Left lung (tissue), 10 donors: ENCODE results near the gene BAHCC1. TPM values are rescaled to one million over a fixed set of nuclear protein-coding genes. Genes with fewer than 3 reads are reported as not detected.

Source experiments
- ATAC-seq: fragments of 200-7000 bp; cut with Tn5 transposase; one replicate; pipeline ENCODE4 v1.9.1; 2020; ENCODE audit warnings: moderate library complexity
- DNase-seq, 4 donors: peaks; one replicate each; pipeline ENCODE4 v3.0.0-alpha.2; 2013 to 2020
- H3K27ac ChIP-seq, 2 donors: fragments of 200-600 bp; sonication (generic) in 1 of 2; one replicate each; pipeline versions ENCODE4 v1.5.0 to v1.8.0; 2020 to 2021
- H3K27me3 ChIP-seq, 2 donors: fragments of 200-600 bp; sonication (generic) in 1 of 2; one replicate each; pipeline versions ENCODE4 v1.5.0 to v1.8.0; 2020 to 2021
- H3K36me3 ChIP-seq, 2 donors: fragments of 200-600 bp; sonication (generic) in 1 of 2; one replicate each; pipeline versions ENCODE4 v1.5.0 to v1.8.0; 2020 to 2021
- H3K4me1 ChIP-seq, 2 donors: fragments of 200-600 bp; one replicate each; pipeline ENCODE4 v1.8.0; 2021
- H3K4me3 ChIP-seq, 2 donors: fragments of 200-600 bp; sonication (generic) in 1 of 2; one replicate each; pipeline versions ENCODE4 v1.5.0 to v1.8.0; 2020 to 2021; ENCODE audit warnings: mild to moderate bottlenecking in 1 of 2
- H3K9me3 ChIP-seq, 2 donors: fragments of 200-600 bp; sonication (generic) in 1 of 2; one replicate each; pipeline versions ENCODE4 v1.5.0 to v1.8.0; 2020 to 2021
- intact Hi-C, 2 donors: fragments of 100-400 bp; cut with DNase I; formaldehyde crosslinking; loops; one replicate each; pipeline versions ENCODE4 v1.11.2 to v1.14.2; 2022
- polyA plus RNA-seq, 6 donors: library from polyadenylated mRNA; unstranded; fragments of 120-200 nt; gene quantifications; one replicate each; pipeline ENCODE4 v1.2.1, GENCODE V29; 2013; ENCODE audit not compliant: insufficient read length in 6 of 6
- total RNA-seq, 2 donors: library from RNA; stranded (reverse); fragmentation: NEBNext Ultra II Directional; extraction: Animal tissue kit (Norgen Biotek cat#: 25700); gene quantifications; one replicate each; pipeline ENCODE4 v1.2.1, GENCODE V29; 2021
- TF ChIP-seq, protein P1 (sequence below), 2 donors: fragments of 200-600 bp; sonication (generic) in 1 of 2; IDR thresholded peaks; one replicate each; pipeline versions ENCODE4 v1.5.0 to v1.8.0; 2021; ENCODE audit warnings: antibody characterized with exemption in 2 of 2
- donor health status: DM: no; HTN: yes; CAD: no.
- donor health status: DM: no; HTN: no; CAD: no.

Gene BAHCC1
- total and polyA plus RNA-seq, 8 donors, result 13.6 to 28.5 (median 21.4) TPM

DNA sequence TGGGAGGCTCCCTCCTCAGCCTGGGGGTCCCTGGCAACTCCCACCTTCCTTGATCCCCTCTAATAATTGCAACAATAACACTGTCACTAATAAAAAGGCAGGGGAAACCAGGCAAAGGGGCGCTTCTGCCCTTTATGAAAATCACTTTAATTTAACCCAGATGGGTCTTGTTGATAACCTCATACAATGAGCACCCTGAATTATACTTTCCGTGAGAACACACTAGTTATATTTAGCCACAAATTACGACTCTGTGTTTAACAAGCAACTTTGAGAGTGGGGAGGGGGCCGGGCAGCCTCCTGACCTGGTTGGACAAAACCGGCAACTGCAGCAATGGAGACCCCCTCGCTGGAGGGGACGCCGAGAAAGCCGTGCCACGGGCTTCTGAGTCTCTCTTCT lies 5.7 kb upstream of the BAHCC1 start:
- TF ChIP-seq, protein P1, sequence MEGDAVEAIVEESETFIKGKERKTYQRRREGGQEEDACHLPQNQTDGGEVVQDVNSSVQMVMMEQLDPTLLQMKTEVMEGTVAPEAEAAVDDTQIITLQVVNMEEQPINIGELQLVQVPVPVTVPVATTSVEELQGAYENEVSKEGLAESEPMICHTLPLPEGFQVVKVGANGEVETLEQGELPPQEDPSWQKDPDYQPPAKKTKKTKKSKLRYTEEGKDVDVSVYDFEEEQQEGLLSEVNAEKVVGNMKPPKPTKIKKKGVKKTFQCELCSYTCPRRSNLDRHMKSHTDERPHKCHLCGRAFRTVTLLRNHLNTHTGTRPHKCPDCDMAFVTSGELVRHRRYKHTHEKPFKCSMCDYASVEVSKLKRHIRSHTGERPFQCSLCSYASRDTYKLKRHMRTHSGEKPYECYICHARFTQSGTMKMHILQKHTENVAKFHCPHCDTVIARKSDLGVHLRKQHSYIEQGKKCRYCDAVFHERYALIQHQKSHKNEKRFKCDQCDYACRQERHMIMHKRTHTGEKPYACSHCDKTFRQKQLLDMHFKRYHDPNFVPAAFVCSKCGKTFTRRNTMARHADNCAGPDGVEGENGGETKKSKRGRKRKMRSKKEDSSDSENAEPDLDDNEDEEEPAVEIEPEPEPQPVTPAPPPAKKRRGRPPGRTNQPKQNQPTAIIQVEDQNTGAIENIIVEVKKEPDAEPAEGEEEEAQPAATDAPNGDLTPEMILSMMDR (IDR thresholded peaks at IDR 0.05), result no peak
- H3K4me3 ChIP-seq, result no peak overlapping the region
- intact Hi-C loops, result no loop called here
- H3K27me3 ChIP-seq, result peaks cover 0 to 87% of the 10 kb centered on the region in 2 donors
- DNase-seq, result no peak
- no peaks in the 10 kb centered on the region for H3K9me3 ChIP-seq
- peaks cover 38 to 72% of the 10 kb centered on the region in 2 donors for H3K4me1 ChIP-seq
- peak overlapping the region; percentile 34 to 44 for H3K27ac ChIP-seq
- ATAC-seq, result no peak
- H3K36me3 ChIP-seq, result no peaks in the 10 kb centered on the region

DNA sequence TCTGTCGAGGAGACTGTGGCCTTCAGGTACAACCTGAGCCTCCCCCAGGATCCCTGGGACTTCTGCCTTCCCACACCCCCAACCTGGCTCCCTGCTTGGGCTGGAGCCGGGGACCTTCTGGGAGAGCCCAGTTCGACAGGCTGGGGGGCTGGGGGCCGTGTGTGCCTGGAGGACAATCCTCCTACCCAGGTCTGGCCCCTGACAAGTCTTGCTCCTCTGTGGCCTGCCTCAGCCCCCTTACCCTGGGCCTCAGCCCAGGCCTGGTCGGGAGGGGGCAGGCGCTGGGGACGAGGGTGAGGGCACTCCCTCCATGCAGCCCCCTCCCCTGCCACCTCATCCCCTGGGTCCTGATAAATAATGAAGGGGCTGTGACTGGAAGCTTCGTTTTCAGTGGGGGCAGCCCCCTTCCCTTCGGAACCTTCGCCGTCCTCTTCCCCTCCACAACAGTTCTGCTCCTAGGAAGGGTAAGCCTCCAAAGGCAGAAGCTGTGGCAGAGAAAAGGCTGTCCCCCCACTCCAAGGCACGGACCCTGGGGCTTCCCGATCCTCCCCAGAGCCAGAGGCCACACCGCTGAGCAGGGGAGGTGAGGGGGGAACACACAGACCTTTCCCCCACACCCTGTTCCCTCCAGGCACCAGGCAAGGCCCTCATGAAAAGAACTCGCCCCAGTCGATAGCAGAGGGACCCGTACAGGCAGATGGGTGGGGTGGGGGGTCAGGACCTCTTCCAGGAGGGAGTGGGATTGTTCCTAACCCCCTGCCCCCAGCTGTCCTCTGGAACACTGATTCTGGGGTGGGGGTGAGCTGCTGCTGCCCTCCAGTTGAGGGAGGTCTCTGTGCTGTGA lies 5.0 kb upstream of the BAHCC1 start:
- Histone ChIP-seq H3K4me3 (no peak overlapping the region), H3K4me1 (peaks cover 42 to 79% of the 10 kb centered on the region in 2 donors), H3K9me3 (no peaks in the 10 kb centered on the region), H3K36me3 (no peaks in the 10 kb centered on the region), H3K27ac (no peak overlapping the region), H3K27me3 (peaks cover 0 to 87% of the 10 kb centered on the region in 2 donors)
- TF ChIP-seq, protein P1 (IDR thresholded peaks at IDR 0.05), result no peak
- no peak for ATAC-seq
- intact Hi-C loops, result loop anchor here in 1 of 2 donors (10.0 kb wide), 1 partner anchor 95 kb away; no protein-coding TSS in a partner anchor
- DNase-seq, result no peak

DNA sequence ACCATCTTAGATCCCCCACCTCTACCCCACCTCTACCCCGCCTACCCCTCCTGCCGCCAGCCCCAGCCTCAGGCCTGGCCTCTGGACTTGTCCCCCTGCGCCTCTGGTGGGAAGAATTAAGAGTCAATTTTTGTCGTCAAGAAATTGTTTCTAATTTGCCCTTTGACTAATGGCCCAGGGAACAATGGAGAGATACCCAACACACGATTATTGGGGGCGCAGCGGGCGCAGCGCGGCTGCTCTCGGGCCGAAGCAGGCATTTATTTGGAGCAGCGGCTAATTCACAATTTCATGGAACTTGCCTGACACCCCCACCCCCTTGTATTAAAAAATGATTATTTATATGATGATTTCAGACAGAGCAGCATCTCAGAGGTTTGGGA lies 4.4 kb upstream of the BAHCC1 start:
- peaks cover 0 to 87% of the 10 kb centered on the region in 2 donors for H3K27me3 ChIP-seq
- ATAC-seq (no peak), DNase-seq (no peak)
- TF ChIP-seq, protein P1 (IDR thresholded peaks at IDR 0.05), result no peak
- H3K4me3 ChIP-seq, result no peak overlapping the region
- intact Hi-C loops, result loop anchor here in 1 of 2 donors (10.0 kb wide), 1 partner anchor 94 kb away; no protein-coding TSS in a partner anchor
- no peaks in the 10 kb centered on the region for H3K9me3 ChIP-seq
- peaks cover 42 to 83% of the 10 kb centered on the region in 2 donors for H3K4me1 ChIP-seq
- no peak overlapping the region for H3K27ac ChIP-seq
- no peaks in the 10 kb centered on the region for H3K36me3 ChIP-seq

DNA sequence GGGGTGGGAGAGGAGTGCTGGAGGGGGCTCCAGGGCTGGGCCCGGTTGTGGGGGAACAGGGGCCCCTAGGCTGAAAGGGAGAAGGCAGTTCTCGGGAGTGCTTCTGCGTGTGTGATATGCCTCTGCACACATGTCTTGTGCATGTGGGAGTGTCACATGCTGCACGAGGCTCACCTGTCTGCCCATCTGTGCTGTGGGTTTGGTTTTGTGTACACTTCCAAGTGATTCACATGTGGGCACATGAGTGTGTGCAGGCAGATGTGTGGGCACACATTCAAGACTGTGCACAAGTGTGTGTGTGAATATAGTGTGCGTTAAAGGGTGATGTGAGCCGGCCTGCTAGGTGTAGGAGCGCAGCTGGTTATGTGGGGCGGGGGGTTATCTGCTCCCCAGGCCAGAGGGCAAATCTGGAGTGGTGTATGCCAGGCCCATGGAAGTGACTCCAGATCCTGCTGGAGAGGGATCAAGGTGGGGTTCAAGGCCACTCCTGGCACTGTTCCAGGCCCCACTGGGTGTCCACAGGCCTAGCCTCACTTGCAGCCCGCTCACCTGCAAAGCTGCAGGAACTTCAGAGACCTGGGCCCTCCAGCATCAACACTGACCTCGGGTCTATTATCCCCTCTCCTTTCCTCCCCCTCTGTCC lies 3.8 kb upstream of the BAHCC1 start:
- no peak for DNase-seq
- Histone ChIP-seq H3K27ac (peak overlapping the region; percentile 93 to 94), H3K9me3 (no peaks in the 10 kb centered on the region), H3K4me1 (peaks cover 38 to 83% of the 10 kb centered on the region in 2 donors), H3K27me3 (peaks cover 0 to 87% of the 10 kb centered on the region in 2 donors), H3K36me3 (no peaks in the 10 kb centered on the region), H3K4me3 (no peak overlapping the region)
- intact Hi-C loops, result loop anchor here in 1 of 2 donors (10.0 kb wide), 1 partner anchor 93 kb away; no protein-coding TSS in a partner anchor
- TF ChIP-seq, protein P1 (IDR thresholded peaks at IDR 0.05), result no peak
- no peak for ATAC-seq
